Heart right ventricle (tissue), 16 donors: ENCODE data around the gene MCM7. TPM values are rescaled to one million over a fixed set of nuclear protein-coding genes. Genes with fewer than 3 reads are reported as not detected.
A peak's percentile ranks its signal among the peaks of the same experiment; 100 is the strongest.
"Not testable (repeated sequence)": the region's sequence is repeated elsewhere in the genome, so short reads cannot be mapped to it uniquely, and the experiment has no call there.

Experiments used
- ATAC-seq, 8 donors: fragments of 200-7000 bp; cut with Tn5 transposase; one replicate each; pipeline ENCODE4 v1.9.1; 2020; ENCODE audit warnings: mild to moderate bottlenecking in 8 of 8, moderate library complexity in 8 of 8, moderate number of reproducible peaks in 1 of 8
- DNase-seq, 2 donors: peaks; one replicate each; pipeline ENCODE4 v3.0.0-alpha.2; 2020
- H3K27ac ChIP-seq, 10 donors: fragments of 200-600 bp; sonication (generic) in 2 of 10; one replicate each; pipeline versions ENCODE4 v1.5.0 to v1.8.0; 2020 to 2022; ENCODE audit warnings: mild to moderate bottlenecking in 3 of 10
- H3K27me3 ChIP-seq, 7 donors: fragments of 200-600 bp; one replicate each; pipeline ENCODE4 v1.8.0; 2021 to 2022; ENCODE audit warnings: mild to moderate bottlenecking in 2 of 7
- H3K36me3 ChIP-seq, 9 donors: fragments of 200-600 bp; sonication (generic) in 1 of 9; one replicate each; pipeline versions ENCODE4 v1.5.0 to v1.8.0; 2020 to 2022; ENCODE audit warnings: mild to moderate bottlenecking in 2 of 9
- H3K4me1 ChIP-seq, 9 donors: fragments of 200-600 bp; sonication (generic) in 1 of 9; one replicate each; pipeline versions ENCODE4 v1.5.0 to v1.8.0; 2020 to 2022; ENCODE audit warnings: mild to moderate bottlenecking in 4 of 9
- H3K4me3 ChIP-seq, 10 donors: fragments of 200-600 bp; sonication (generic) in 2 of 10; one replicate each; pipeline versions ENCODE4 v1.5.0 to v1.8.0; 2020 to 2022; ENCODE audit warnings: mild to moderate bottlenecking in 7 of 10, moderate library complexity in 2 of 10
- H3K9me3 ChIP-seq, 11 donors: fragments of 200-600 bp in 10 of 11; sonication (generic) in 2 of 11; one replicate each; pipeline versions ENCODE4 v1.5.0 to v1.8.0; 2013 to 2022; ENCODE audit warnings: mild to moderate bottlenecking in 2 of 11, control low read depth in 1 of 11, moderate library complexity in 1 of 11
- WGBS, 2 donors: extraction: QIAGEN DNeasy Blood & Tissue Kit; methylation state at CpG; one replicate each; pipeline ENCODE4 v1.1.7; 2013; ENCODE audit warnings: inconsistent platforms in 1 of 2; 5-methylcytosine and 5-hydroxymethylcytosine counted together
- intact Hi-C, 10 donors: fragments of 100-400 bp; cut with DNase I; formaldehyde crosslinking; loops; one replicate each; pipeline versions ENCODE4 v1.11.1 to v1.14.2; 2022
- polyA plus RNA-seq, 2 donors: library from polyadenylated mRNA; stranded (reverse); fragments of 200-250 nt; gene quantifications; one replicate each; pipeline ENCODE4 v1.2.3, GENCODE V29; 2013
- total RNA-seq, 10 donors: library from RNA; stranded (reverse); fragmentation: NEBNext Ultra II Directional in 3 of 10; extraction: Animal tissue kit (Norgen Biotek cat#: 25700) in 3 of 10; gene quantifications; one replicate each; pipeline versions ENCODE4 v1.2.1 to v1.2.4, GENCODE V29; 2021 to 2023
- TF ChIP-seq, protein P1 (sequence below), 9 donors: fragments of 200-600 bp; sonication (generic) in 2 of 9; IDR thresholded peaks; one replicate each; pipeline versions ENCODE4 v1.5.0 to v1.8.0; 2021 to 2022; ENCODE audit warnings: antibody characterized with exemption in 9 of 9, mild to moderate bottlenecking in 5 of 9, moderate library complexity in 1 of 9
- donor health status: Arrhythmogenic right ventricular cardiomyopathy.
- donor health status: ischemic (EF 13 %, LVEDD 7.1; RV severe dilation, severe dysfunction).
- donor health status: healthy with polysubstance abuse.
- donor health status: DM: no; HTN: yes; CAD: no.
- donor health status: DM: no; HTN: no; CAD: no.
- donor health status: ischemic (EF 25% LVEDD 6.9; RV normal size, moderate dysfunction).
- donor health status: ischemic (EF 25% LVEDD 5.7; RV mildly dilated, moderate dysfunction).
- donor health status: healthy.
- donor health status: DM: yes; HTN: yes; CAD: no.
- donor health status: Ischemic cardiomyopathy.
- donor health status: ischemic (EF 35%, LVEDD 5.7; RV mildly dilated, moderate dysfunction).
- donor health status: nonischemic (EF 11% LVEDD 7.7; RV severe dilation, severe dysfunction).
- donor health status: DM: yes; HTN: yes; CAD: no.
- donor health status: PGD.
- donor health status: ischemic (EF 29% LVEDD 5.4; RV normal size, mild dysfunction).
- donor health status: nonischemic (EF 23%, LVEDD 6.1; RV moderate dilation, normal function).

The MCM7 gene
- total and polyA plus RNA-seq, 12 donors = 11.6 to 30.4 (median 16.5) TPM

GRCh38 chr7:100132697-100133151 lies 31.5 kb upstream of the MCM7 start:
- Histone ChIP-seq H3K4me3 (no peak overlapping the region), H3K27ac (no peak overlapping the region), H3K9me3 (no peaks in the 10 kb centered on the region), H3K4me1 (peaks cover 3 to 18% (median 8%) of the 10 kb centered on the region in 9 donors), H3K36me3 (no peaks in the 10 kb centered on the region), H3K27me3 (peaks cover 0 to 6% (median 0%) of the 10 kb centered on the region in 7 donors)
- TF ChIP-seq, protein P1, sequence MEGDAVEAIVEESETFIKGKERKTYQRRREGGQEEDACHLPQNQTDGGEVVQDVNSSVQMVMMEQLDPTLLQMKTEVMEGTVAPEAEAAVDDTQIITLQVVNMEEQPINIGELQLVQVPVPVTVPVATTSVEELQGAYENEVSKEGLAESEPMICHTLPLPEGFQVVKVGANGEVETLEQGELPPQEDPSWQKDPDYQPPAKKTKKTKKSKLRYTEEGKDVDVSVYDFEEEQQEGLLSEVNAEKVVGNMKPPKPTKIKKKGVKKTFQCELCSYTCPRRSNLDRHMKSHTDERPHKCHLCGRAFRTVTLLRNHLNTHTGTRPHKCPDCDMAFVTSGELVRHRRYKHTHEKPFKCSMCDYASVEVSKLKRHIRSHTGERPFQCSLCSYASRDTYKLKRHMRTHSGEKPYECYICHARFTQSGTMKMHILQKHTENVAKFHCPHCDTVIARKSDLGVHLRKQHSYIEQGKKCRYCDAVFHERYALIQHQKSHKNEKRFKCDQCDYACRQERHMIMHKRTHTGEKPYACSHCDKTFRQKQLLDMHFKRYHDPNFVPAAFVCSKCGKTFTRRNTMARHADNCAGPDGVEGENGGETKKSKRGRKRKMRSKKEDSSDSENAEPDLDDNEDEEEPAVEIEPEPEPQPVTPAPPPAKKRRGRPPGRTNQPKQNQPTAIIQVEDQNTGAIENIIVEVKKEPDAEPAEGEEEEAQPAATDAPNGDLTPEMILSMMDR (IDR thresholded peaks at IDR 0.05) = peak; percentile 40 to 89 (median 79)
- DNase-seq (peak in 1 of 2 donors; percentile 39), ATAC-seq (peak in 7 of 8 donors; percentile 69 to 83 (median 80))
- intact Hi-C loops = loop anchor here (2.0 to 10.0 kb wide), 9 partner anchors 80 to 272 kb away; partner anchors contain the start of genes PVRIG (in 5 of the 10) and TRIM4 (in 1 of the 10)
- 18 to 24% methylated on average over 3 of the region's 3 CpGs for WGBS, 2 donors

GRCh38 chr7:100132126-100132525 lies 30.9 kb upstream of the MCM7 start:
- H3K36me3 ChIP-seq = no peaks in the 10 kb centered on the region
- TF ChIP-seq, protein P1 (IDR thresholded peaks at IDR 0.05) = no peak
- no peak for ATAC-seq
- 60 to 67% methylated on average over 7 of the region's 7 CpGs for WGBS, 2 donors
- peaks cover 0 to 6% (median 0%) of the 10 kb centered on the region in 7 donors for H3K27me3 ChIP-seq
- H3K27ac ChIP-seq = no peak overlapping the region
- no peak for DNase-seq
- no peaks in the 10 kb centered on the region for H3K9me3 ChIP-seq
- H3K4me3 ChIP-seq = no peak overlapping the region
- intact Hi-C loops = loop anchor here (2.0 to 10.0 kb wide), 9 partner anchors 80 to 273 kb away; partner anchors contain the start of genes PVRIG (in 5 of the 10) and TRIM4 (in 1 of the 10)
- peaks cover 7 to 24% (median 10%) of the 10 kb centered on the region in 9 donors for H3K4me1 ChIP-seq

DNA sequence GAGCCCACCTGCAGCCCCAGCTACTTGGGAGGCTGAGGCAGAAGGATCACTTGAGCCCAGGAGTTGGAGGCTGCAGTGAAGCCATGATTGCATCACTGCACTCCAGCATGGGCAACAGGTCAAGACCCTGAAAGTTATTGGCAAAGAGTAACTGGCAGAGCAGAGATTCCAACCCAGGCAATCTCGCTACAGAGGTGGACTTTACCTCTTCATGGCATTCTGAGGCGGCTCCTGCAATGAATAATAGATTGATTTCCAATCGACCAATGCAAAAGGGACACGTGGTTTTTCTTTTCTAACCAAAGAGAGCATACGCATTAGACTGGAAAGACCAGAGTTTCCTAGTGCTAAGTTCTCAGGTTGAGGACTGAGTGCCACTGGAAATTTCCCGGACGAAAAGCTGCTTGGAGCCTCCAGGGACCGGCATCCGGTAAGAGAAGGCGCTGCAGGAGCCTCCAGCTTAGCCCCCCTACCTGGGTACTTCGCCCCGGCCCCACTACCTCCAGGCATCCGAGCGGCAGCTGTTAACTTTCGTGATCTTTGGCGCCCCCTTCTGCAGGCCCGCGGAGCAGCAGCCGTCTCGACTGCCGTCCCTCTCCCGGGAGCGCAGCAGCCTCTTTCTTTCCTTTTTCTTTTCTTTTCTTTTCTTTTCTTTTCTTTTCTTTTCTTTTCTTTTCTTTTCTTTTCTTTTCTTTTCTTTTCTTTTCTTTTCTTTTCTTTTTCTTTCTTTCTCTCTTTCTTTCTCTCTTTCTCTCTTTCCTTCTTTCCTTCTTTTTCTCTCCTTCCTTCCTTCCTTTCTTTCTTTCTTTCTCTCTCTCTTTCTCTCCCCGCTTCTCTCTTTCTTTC lies 29.6 kb upstream of the MCM7 start:
- TF ChIP-seq, protein P1 (IDR thresholded peaks at IDR 0.05) = peak; percentile 71 to 93 (median 89)
- peaks cover 10 to 31% (median 17%) of the 10 kb centered on the region in 9 donors for H3K4me1 ChIP-seq
- ATAC-seq (no peak), DNase-seq (peak; percentile 78 to 84)
- H3K27ac ChIP-seq = no peak overlapping the region
- H3K27me3 ChIP-seq = peaks cover 0 to 1% (median 0%) of the 10 kb centered on the region in 7 donors
- 13 to 14% methylated on average over 24 of the region's 24 CpGs for WGBS, 2 donors
- intact Hi-C loops = loop anchor here in 8 of 10 donors (2.0 to 10.0 kb wide), 9 partner anchors 48 to 274 kb away; partner anchors contain the start of genes PVRIG (in 5 of the 8) and TRIM4 (in 1 of the 8)
- peak overlapping the region in 1 of 10 donors; percentile 11 for H3K4me3 ChIP-seq
- H3K36me3 ChIP-seq = no peaks in the 10 kb centered on the region
- no peaks in the 10 kb centered on the region for H3K9me3 ChIP-seq

GRCh38 chr7:100130220-100130607 lies 29.0 kb upstream of the MCM7 start:
- 100% methylated on average over 1 of the region's 1 CpG for WGBS, 2 donors
- DNase-seq, H3K27me3 ChIP-seq: not testable (repeated sequence)

More at GRCh38 chr7:100130220-100130607, 29.0 kb upstream of the MCM7 start:
- peaks cover 11 to 35% (median 22%) of the 10 kb centered on the region in 9 donors for H3K4me1 ChIP-seq
- intact Hi-C loops = loop anchor here in 8 of 10 donors (2.0 to 10.0 kb wide), 9 partner anchors 47 to 275 kb away; partner anchors contain the start of genes PVRIG (in 5 of the 8) and TRIM4 (in 1 of the 8)
- ATAC-seq, H3K4me3 ChIP-seq, H3K36me3 ChIP-seq, H3K9me3 ChIP-seq, H3K27ac ChIP-seq: not testable (repeated sequence)
